Eye (tissue), 1 donor: ENCODE measurements around the gene ADGRA1.
"Not testable (repeated sequence)": the region's sequence is repeated elsewhere in the genome, so short reads cannot be mapped to it uniquely, and the experiment has no call there.

ENCODE experiments used
- DNase-seq: peaks from one replicate; pipeline ENCODE4 v3.0.0-alpha.2; 2015

ADGRA1 gene

GRCh38 chr10:133087679-133088178 lies at the start of gene ADGRA1:
TSS of gene ADGRA1 (plus strand) at chr10:133087924. CDS start at chr10:133088910, 986 bp downstream.
- peak; percentile 79 for DNase-seq

- DNase-seq = no peak
Measured at GRCh38 chr10:133038036-133038823, 49.5 kb upstream of the ADGRA1 start.

- DNase-seq = peak; percentile 70
Measured at GRCh38 chr10:133039107-133039802, 48.5 kb upstream of the ADGRA1 start.

- DNase-seq = no peak
Measured at GRCh38 chr10:133039803-133040165, 47.9 kb upstream of the ADGRA1 start.

GRCh38 chr10:133040198-133040597 lies 47.5 kb upstream of the ADGRA1 start:
- peak; percentile 53 for DNase-seq

GRCh38 chr10:133041101-133041500 lies 46.6 kb upstream of the ADGRA1 start:
- no peak for DNase-seq

GRCh38 chr10:133042061-133042460 lies 45.7 kb upstream of the ADGRA1 start:
- no peak for DNase-seq

GRCh38 chr10:133042816-133043215 lies 44.9 kb upstream of the ADGRA1 start:
- no peak for DNase-seq

- no peak for DNase-seq
Measured at GRCh38 chr10:133043541-133044225, 44.0 kb upstream of the ADGRA1 start.

- DNase-seq = peak; percentile 63
Measured at GRCh38 chr10:133044401-133044811, 43.3 kb upstream of the ADGRA1 start.

GRCh38 chr10:133045556-133046389 lies 42.0 kb upstream of the ADGRA1 start:
- peak; percentile 64 for DNase-seq

- DNase-seq = no peak
Measured at GRCh38 chr10:133046390-133046765, 41.3 kb upstream of the ADGRA1 start.

GRCh38 chr10:133047526-133048123 lies 40.1 kb upstream of the ADGRA1 start:
- DNase-seq = peak; percentile 86

GRCh38 chr10:133048266-133048665 lies 39.5 kb upstream of the ADGRA1 start:
- DNase-seq = peak; percentile 31

GRCh38 chr10:133048926-133049325 lies 38.8 kb upstream of the ADGRA1 start:
- no peak for DNase-seq

GRCh38 chr10:133049639-133050038 lies 38.1 kb upstream of the ADGRA1 start:
- DNase-seq = no peak

GRCh38 chr10:133050371-133050770 lies 37.4 kb upstream of the ADGRA1 start:
- DNase-seq = peak; percentile 62

- no peak for DNase-seq
Measured at GRCh38 chr10:133052076-133052475, 35.6 kb upstream of the ADGRA1 start.

GRCh38 chr10:133053527-133054133 lies 34.1 kb upstream of the ADGRA1 start:
- not testable (repeated sequence) for DNase-seq

GRCh38 chr10:133055470-133055869 lies 32.3 kb upstream of the ADGRA1 start:
- peak; percentile 34 for DNase-seq

- DNase-seq = no peak
Measured at GRCh38 chr10:133056001-133056400, 31.7 kb upstream of the ADGRA1 start.
